Stimulated activated CD8-positive, alpha-beta memory T cell treated with anti-CD3 and anti-CD28 coated beads, Interleukin-12 subunit alpha, Interleukin-12 subunit beta, amount 100 ng/mL, for 4 hours (primary cell): ENCODE measurements around the gene USP21.

ENCODE experiments used
- DNase-seq: peaks from one replicate; pipeline ENCODE4 v3.0.0-alpha.2; 2020; ENCODE audit warnings: low read depth

USP21 gene

GRCh38 chr1:161137881-161138280, 21.4 kb upstream of the USP21 start:
- no peak for DNase-seq

DNA sequence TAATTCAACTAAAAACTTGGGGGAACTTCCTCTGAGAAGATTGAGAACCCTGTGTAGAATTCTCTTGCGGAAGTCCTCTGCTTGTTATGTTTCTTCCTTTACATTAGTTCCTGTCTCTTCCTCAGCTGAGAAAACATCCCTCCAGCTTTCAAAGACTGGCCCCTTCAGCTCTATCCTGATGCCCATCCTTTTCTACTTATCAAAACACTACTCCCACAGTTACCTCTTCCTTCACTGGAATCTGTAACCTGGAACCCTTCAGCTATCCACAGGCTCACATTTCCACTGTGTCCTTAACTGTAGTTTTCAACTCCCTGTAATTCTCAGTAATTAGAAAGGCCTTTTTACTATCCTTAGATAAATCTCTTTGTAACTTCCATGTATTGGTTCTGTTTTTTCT, 20.9 kb upstream of the USP21 start:
- no peak for DNase-seq

- DNase-seq, result no peak
Observed at GRCh38 chr1:161139766-161140165, 19.5 kb upstream of the USP21 start.

DNA sequence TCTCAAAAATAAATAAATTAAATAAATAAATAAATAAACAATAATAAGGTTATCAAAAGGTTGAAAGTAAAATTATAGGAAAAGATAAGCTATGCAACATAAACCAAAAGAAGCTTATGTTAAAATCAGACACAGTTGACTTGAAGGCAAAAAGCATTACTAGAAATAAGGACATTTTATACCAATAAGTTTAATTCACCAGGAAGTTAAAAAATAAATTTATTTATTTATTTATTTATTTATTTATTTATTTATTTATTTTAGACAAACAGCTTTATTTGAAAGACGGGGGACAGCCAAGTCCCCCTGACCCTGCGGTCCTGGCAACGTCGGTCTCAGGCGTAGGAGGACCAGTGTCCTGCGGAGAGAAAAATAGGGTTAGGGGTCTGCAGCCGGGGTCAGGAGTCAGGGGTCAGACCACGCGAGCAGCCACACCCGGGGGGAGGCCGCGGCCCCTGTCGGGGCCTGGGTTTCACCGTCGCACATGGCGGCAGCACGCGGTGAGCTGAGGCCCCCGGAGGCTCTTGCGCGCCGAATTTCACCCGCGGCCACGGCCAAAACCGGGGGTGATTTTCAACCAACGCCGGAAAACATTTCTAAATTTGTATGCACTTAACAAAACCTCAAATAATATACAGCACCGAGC, 18.4 kb upstream of the USP21 start:
- no peak for DNase-seq

DNA sequence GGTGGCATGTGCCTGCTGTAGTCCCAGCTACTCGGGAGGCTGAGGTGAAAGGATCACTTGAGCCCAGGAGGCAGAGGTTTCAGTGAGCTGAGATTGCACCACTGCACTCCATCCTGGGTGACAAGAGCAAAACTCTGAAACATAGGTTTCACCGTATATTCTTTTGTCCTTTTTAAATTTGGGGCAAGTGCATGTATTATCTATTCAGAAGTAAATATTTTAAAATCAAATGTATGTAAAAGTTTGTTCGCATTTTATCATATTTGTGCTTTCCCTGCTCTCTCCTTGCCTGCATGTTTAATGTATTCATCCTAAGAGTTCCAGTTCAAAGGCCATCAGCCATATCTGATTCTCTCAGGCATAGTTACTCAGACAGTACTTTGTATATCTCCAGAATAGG, 13.5 kb upstream of the USP21 start:
- DNase-seq, result no peak

DNA sequence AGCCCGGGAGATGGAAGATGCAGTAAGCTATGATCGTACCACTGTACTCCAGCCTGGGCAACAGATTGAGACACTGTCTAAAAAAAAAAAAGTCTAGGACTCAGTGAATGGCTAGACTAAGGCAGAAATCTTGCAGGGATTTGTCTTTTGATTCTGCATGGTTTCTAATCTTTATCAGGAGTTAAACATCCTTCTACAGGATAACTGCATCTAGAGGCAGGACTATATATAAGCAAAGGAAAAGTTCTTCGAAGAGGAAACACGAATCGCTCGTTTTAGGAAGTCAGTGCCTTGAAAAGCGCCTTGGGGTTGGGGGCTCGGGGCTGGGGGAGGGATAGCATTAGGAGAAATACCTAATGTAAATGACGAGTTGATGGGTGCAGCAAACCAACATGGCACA, 6.1 kb upstream of the USP21 start:
- no peak for DNase-seq

DNA sequence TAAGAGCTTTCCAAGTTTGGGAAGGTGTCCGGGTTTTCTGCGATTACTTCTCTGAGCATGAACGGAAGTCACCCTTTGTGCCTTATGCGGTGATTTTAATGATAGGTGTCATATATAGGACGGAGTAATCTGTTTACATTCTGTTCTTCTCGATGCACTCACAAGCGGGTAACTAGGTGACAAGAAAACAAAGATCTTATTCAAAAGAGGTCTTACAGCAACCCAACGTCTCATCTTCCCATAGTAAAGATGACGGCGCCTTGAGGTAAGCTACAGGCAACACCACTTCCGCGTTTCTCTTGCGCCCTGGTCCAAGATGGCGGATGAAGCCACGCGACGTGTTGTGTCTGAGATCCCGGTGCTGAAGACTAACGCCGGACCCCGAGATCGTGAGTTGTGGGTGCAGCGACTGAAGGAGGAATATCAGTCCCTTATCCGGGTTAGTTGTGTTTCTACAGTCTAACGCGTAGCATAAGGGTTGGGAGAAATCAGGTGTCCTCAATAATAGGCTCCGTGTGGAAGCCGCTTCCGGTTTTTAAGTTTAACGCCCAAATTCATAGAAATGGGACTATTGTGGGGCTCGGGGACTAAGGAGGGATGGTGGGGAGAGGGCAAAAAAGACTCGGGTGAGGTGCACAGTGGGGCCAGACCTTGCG, 5.5 kb upstream of the USP21 start, which contains the start of gene UFC1:
Gene UFC1 (plus strand): TSS at position 297 of the 656 bp plus-strand sequence. CDS start 20 bp downstream, at position 317.
- DNase-seq, result peak; percentile 63

DNA sequence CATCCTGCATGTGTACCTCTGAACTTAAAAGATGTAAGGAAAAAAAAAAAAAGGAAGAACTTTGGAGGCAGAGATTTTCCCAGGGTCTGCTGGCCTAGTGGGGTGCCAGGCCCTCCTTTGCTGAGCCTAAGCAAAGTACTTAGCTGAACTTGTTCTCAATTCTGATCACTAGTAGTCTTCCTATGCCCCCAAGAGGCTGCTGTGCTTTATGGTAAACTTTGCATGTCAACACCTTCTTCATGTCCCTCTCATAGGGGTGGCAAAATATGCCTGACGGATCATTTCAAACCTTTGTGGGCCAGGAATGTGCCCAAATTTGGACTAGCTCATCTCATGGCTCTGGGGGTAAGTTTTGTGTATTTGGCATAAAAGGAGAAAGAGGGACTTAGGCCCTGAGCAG, 1.4 kb upstream of the USP21 start:
- DNase-seq, result no peak

GRCh38 chr1:161158316-161159010, 837 bp upstream of the USP21 start:
- no peak for DNase-seq

DNA sequence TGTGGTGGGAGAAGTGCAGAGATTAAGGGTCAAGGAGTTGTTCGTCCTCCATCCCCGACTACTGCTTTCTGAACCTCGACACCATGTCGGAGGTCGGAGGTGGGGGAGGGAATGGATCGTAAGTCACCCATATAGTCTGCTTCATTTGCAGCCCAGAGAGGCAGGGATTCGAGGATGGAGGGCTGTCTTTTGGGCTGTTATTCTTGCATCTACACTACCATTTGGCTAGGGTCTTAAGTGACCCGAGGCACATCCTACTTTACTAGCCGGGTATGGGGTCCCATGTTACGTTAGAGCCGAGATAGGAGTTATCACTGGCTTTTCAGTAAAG, 578 bp downstream of the USP21 start:
- DNase-seq, result no peak

DNA sequence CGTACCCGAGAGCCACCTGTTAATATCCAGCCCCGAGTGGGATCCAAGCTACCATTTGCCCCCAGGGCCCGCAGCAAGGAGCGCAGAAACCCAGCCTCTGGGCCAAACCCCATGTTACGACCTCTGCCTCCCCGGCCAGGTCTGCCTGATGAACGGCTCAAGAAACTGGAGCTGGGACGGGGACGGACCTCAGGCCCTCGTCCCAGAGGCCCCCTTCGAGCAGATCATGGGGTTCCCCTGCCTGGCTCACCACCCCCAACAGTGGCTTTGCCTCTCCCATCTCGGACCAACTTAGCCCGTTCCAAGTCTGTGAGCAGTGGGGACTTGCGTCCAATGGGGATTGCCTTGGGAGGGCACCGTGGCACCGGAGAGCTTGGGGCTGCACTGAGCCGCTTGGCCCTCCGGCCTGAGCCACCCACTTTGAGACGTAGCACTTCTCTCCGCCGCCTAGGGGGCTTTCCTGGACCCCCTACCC, 1.4 kb downstream of the USP21 start:
- no peak for DNase-seq

- DNase-seq, result no peak
Observed at GRCh38 chr1:161161652-161162051, 2.4 kb downstream of the USP21 start.

GRCh38 chr1:161162052-161162451, 2.8 kb downstream of the USP21 start:
- no peak for DNase-seq

- no peak for DNase-seq
Observed at GRCh38 chr1:161162806-161163205, 3.5 kb downstream of the USP21 start.

GRCh38 chr1:161163793-161164192, 4.5 kb downstream of the USP21 start:
- DNase-seq, result no peak

GRCh38 chr1:161164901-161165610, 5.8 kb downstream of the USP21 start:
- DNase-seq, result no peak

GRCh38 chr1:161165742-161166668, 6.7 kb downstream of the USP21 start, which contains the start of gene PPOX:
Gene PPOX, plus strand, starts transcription at chr1:161166426. Its CDS starts 422 bp downstream, at chr1:161166848.
- DNase-seq, result peak; percentile 82

DNA sequence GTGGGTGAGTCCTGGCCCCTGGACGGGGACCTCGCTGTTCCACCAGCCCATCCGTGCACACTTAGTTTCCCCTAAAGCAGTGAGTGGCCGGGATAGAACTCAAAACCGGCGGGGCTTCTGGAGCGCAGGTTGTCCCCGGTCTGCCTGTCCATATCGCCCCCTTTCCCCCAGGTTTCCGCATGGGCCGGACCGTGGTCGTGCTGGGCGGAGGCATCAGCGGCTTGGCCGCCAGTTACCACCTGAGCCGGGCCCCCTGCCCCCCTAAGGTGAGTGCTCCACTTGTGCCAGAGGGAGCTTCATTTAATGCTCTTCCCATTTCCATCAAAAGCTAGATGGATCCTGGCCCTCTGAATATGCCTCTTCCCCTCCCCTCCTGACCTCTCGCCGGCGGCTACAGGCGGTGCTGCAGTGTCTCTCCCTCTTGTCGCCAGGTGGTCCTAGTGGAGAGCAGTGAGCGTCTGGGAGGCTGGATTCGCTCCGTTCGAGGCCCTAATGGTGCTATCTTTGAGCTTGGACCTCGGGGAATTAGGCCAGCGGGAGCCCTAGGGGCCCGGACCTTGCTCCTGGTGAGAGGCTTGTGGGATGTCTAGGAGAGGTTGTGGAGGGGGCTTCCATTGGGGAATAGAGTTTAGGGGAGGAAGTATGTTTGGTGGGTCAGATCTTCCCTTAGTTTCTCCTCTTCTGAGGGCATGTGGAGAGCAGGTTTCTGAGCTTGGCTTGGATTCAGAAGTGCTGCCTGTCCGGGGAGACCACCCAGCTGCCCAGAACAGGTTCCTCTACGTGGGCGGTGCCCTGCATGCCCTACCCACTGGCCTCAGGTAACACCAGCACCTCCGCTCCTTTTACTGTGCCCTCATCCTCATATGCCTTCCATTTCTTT, 7.6 kb downstream of the USP21 start:
- DNase-seq, result no peak

DNA sequence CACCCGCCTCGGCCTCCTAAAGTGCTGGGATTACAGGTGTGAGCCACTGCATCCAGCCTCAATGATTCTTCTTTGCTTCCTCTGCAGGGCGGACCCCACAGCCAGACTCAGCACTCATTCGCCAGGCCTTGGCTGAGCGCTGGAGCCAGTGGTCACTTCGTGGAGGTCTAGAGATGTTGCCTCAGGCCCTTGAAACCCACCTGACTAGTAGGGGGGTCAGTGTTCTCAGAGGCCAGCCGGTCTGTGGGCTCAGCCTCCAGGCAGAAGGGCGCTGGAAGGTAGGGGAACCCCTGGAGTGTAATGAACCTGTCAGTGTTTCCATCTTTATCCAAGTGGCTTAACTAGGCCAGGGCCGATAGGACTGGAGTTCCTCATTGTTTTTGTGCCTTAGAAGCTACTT, 9.6 kb downstream of the USP21 start:
- DNase-seq, result no peak

DNA sequence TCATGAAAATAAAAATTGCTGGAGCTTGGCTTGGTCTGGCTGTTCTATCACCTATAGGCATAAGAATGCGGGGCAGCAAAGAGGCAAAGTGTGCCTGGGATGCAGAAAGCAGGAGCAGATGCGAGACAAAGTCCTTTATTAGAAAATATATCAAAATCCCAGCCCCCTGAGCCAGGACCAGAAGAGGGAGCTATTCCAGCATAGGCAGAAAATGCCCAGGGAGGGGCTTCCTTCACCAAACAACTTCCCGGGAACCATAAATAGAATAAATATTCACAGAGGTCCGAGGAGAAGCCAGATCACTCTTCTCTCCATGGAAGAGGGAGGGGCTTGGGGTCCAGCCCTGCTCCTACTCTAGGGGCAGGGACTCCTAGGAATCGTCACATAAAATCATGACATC, 11.9 kb downstream of the USP21 start:
- no peak for DNase-seq
